Activated naive CD4-positive, alpha-beta T cell (primary cell): ENCODE measurements around the gene PLEKHA8.

Source experiments
- DNase-seq, 4 experiments: peaks; one replicate each; lab custom pipeline; 2025; lab: John Stamatoyannopoulos, UW

The PLEKHA8 gene

DNA sequence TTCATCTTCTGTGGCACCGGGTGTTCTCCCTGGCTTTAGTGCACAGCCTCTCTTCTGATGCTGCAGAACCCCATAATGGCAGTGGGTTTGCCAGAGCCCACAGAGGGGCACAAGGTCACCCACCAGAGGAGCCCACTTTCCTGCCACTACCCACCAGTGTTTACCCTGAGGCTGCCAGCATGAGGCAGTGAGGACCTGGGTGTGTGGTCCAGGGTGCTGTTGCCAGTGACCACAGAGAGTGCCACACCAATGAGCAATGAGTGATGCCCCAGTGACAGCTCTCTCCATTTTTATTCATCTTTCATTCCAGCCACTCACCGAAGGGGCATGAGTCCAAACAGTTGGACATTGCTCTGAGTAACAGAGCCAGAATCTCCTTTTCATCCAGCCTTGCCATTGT, 141.4 kb downstream of the PLEKHA8 start:
- no peak for DNase-seq

DNA sequence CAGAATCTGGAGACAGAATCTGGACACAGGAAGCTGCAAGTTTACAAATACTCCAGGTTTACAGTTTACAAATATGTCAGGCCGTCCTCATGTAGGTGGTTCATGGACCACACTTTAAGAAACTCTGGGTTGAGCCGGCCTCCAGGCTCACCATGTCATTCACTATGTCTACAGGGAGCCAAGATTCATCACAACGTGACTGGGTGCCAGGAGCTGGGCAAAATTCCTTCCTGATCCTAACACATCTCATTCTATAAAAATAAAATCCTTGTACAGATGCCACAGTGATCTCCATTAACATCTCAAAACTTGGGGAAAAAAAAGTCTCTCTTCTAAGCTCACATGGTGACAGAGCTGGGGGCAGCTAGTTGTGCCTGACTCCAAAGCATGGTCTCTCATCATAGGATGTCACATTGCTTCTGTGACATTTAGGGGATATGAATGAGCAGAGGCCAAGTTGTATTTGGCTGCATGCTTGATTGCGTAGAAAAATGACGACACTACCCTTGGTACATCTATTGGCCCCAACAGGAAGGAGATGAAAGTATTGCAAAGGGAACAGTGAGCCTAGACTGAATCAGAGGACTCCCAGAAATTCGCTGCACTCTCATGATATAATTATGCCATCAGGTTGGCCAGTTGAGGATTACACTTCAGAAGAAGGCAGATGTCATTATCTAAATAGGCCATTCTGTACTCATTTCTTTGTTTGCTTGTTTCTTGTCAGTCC, 142.4 kb downstream of the PLEKHA8 start:
- DNase-seq, result no peak

DNA sequence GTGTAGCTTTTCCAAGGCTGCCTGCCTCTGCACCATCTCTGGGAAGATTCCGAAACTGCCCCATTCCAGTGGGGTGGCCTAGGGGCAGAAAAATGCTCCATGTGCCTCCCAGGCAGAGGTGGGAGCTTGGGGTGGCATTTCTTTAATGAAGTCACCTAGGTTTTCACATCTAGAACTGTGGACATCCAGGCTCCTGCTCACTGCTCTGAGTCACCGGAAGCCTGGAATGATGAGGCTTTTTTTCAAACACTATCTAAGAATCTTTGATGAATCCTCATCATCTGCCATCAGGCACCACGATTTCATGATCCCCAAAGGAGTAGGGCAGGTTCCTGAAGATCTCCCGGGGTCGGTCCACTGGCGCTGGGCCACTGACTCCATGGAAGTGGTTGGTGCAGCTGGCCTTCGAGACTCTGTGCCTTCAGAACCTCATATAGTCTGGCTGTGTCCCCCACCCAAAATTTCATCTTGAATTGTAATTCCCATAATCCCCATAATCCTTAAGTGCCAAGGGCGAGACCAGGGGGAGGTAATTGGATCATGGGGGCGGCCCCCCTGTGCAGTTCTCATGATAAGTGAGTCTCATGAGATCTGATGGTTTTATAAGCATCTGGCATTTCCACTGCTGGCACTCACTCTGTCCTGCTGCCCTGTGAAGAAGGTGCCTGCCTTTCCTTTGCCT, 143.7 kb downstream of the PLEKHA8 start:
- no peak for DNase-seq

DNA sequence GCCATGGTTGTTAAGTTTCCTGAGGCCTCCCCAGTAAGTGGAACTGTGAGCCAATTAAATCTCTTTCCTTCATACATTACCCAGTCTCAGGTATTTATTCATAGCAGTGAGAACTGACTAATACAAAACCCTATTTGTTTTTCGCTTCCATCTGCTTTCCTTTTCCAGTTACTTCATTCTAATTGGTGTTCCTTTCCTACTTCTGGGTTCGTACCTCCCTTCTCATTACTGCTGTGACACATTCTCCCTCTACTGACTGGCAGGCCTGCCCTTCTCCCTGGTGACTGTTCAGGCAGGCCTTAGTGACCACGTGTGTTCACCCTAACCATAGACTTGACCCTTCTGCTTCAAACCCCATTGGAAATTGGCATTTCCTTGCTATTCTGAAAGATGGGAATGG, 144.2 kb downstream of the PLEKHA8 start:
- no peak for DNase-seq

DNA sequence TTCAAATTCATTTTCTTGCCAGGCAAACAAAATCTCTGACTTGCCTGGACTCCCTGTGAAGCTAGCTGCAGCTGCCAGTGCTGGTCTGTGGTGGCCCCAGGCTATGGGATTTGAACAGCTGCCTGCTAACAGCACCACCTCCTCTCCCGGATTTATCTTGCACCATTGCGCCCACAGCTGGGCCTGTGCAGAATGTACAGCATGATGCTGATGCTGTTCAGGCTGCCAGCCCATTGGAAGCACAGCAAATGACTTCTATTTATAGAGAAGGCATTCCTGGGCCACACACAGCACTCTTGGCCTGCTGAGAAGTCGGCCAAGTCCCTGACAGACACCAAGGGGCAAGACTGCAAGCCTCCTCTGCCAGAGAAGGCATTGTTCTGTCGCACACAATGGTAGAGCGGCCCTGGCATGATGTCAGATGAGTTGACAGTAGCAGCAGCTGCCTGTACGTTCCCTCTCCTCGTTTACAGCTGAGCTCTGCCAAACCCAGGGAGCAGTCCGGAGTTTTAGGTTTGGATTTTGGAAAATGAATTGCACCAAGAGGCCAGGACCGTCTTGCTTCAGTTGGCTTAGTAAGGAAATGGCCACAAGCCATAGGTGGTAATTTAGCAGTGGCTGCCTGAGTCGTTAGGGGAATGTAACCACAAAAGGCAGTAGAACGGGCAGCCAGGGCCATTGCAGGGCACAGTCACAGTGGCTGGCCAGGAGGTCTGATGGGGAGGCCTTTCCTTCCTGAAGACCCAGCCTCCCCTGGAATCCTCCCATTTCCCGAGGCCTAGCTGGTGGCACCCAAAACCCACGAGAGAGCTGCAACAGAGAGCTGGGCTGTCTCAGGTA, 145.1 kb downstream of the PLEKHA8 start:
- no peak for DNase-seq

- DNase-seq, result no peak
These were observed 147.0 kb downstream of the PLEKHA8 start for GRCh38 chr7:30175180-30175579.

DNA sequence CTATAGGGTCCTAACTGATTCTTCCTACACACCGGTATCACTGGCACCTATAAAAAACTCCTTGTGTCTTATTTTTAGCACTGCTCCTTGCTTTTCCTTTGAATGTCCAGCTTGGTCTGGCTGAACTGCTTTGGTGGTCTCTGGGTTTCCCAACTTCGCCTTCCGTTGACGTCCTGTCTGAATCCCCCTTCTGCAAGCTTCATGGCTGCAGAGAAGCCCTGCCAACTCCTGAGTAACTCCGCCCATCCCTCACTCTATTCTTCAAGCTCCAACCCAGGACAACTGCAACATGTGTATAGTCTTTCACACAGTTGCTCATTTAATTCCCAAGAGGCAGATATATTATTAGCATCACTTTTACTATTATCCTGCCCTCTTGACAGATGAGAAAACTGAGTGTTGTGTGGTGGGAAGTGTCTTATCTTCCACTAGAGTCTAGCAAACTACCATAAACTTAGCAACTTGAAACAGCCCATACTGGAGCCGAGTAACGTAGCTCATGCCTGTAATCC, 147.5 kb downstream of the PLEKHA8 start:
- no peak for DNase-seq

- DNase-seq, result no peak
These were observed 148.4 kb downstream of the PLEKHA8 start for GRCh38 chr7:30176463-30177109.

- DNase-seq, result no peak
These were observed 149.0 kb downstream of the PLEKHA8 start for GRCh38 chr7:30177186-30177585.

DNA sequence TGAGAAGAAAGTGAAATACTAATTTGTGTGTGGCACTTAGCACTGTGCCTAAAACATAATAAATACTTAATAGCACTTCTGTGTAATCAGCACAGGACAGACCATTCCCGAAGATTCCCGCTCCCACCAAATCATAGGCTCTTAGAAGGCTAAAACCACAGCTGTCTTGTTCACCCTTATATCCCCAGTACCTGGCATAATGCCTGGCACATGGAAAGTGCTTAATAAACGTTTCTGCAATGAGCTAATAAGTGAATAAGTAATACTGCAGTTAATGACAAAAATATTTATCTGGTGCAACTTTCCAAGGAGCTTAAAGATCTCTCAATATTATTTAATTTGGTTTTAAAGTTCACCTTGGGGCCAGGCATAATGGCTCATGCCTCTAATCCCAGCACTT, 149.8 kb downstream of the PLEKHA8 start:
- no peak for DNase-seq

- DNase-seq, result no peak
These were observed 150.7 kb downstream of the PLEKHA8 start for GRCh38 chr7:30178748-30179436.
